Activated CD4-positive, alpha-beta memory T cell treated with anti-CD3 and anti-CD28 coated beads for 36 hours (primary cell): Measurements from ENCODE around the gene PKD1L1. TPM values are rescaled to one million over a fixed set of nuclear protein-coding genes. Genes with fewer than 3 reads are reported as not detected.

Experiments used
- CTCF ChIA-PET: fragments of 350-600 bp; sonication (Branson Sonifier 250); formaldehyde crosslinking; loops from one replicate; lab custom pipeline; 2021; ENCODE audit warnings: antibody characterized with exemption, inconsistent platforms; lab: Charles Lee
- POLR2A ChIA-PET: fragments of 350-600 bp; sonication (Branson Sonifier 250); formaldehyde crosslinking; loops from one replicate; lab custom pipeline; 2021; ENCODE audit warnings: antibody characterized with exemption; lab: Charles Lee
- DNase-seq: peaks from one replicate; pipeline ENCODE4 v3.0.0-alpha.2; 2020
- H3K27ac Mint-ChIP-seq: one replicate; pipeline ENCODE4 v1.8.0; 2021; ENCODE audit warnings: mixed read lengths
- H3K27me3 Mint-ChIP-seq: one replicate; pipeline ENCODE4 v1.8.0; 2021; ENCODE audit warnings: mixed read lengths
- H3K36me3 Mint-ChIP-seq: one replicate; pipeline ENCODE4 v1.8.0; 2021; ENCODE audit warnings: mixed read lengths
- H3K4me1 Mint-ChIP-seq: one replicate; pipeline ENCODE4 v1.8.0; 2021; ENCODE audit warnings: low read depth, mixed read lengths
- H3K4me3 Mint-ChIP-seq: one replicate; pipeline ENCODE4 v1.8.0; 2021; ENCODE audit warnings: mild to moderate bottlenecking, mixed read lengths
- H3K9me3 Mint-ChIP-seq: one replicate; pipeline ENCODE4 v1.8.0; 2021; ENCODE audit warnings: mixed read lengths
- intact Hi-C: fragments of 100-400 bp; cut with micrococcal nuclease; formaldehyde crosslinking; loops from one replicate; pipeline ENCODE4 v1.15.1; 2023
- total RNA-seq, 2 experiments: library from RNA; stranded (reverse); gene quantifications; one replicate each; pipeline ENCODE4 v1.2.3, GENCODE V29; 2021

Gene PKD1L1
- total RNA-seq, 2 experiments from 2014 or later = 0.17 to 0.19 TPM

DNA sequence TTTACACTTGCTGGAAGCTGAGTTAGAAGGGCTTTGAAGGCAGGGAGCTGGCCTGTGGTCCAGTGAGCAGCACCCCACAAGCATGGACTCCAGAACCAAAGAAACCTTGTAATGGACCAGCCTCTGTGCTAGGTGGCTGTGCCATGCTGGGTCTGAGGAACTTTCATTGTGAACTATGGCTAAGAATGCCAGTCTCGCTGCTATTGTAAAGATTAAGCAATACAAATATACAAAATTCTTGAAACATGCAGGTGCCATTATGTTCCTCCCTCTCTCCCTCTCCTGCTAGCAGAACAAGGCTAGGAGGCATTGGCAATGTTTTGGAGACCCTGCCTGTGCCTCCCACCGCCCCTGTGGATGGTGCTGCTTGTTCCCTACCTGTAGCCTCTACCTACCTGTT is 105.0 kb downstream of the PKD1L1 start:
- H3K27ac Mint-ChIP-seq = no peak overlapping the region
- no peaks in the 10 kb centered on the region for H3K4me1 Mint-ChIP-seq
- no peaks in the 10 kb centered on the region for H3K27me3 Mint-ChIP-seq
- H3K4me3 Mint-ChIP-seq = no peak overlapping the region
- no peaks in the 10 kb centered on the region for H3K9me3 Mint-ChIP-seq
- intact Hi-C loops = no loop called here
- H3K36me3 Mint-ChIP-seq = no peaks in the 10 kb centered on the region
- CTCF ChIA-PET = no interaction called here
- POLR2A ChIA-PET = no interaction called here
- DNase-seq = no peak

DNA sequence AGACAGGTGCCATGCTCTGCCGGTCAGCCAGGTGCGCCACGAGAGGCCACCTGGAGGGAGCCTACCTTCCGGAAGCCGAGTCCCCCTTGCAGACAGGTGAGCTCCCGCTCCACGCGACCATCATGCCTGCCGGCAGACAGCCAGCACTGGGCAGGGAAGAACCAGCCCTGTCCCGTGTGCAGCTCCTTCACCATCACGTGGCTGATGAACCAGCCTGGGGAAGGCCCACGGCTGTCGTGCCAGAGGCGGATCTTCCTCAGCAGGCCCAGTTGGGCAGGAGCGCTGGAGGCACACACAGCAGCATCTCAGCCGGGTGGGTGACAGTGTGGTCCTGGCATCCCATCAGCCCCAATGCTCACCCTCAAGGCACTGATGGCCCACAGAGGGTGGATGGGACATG is 108.9 kb downstream of the PKD1L1 start:
- intact Hi-C loops = no loop called here
- H3K4me1 Mint-ChIP-seq = no peaks in the 10 kb centered on the region
- no peaks in the 10 kb centered on the region for H3K36me3 Mint-ChIP-seq
- no peaks in the 10 kb centered on the region for H3K27me3 Mint-ChIP-seq
- no peak overlapping the region for H3K4me3 Mint-ChIP-seq
- DNase-seq = no peak
- ChIA-PET CTCF (no interaction called here), POLR2A (no interaction called here)
- no peak overlapping the region for H3K27ac Mint-ChIP-seq
- no peaks in the 10 kb centered on the region for H3K9me3 Mint-ChIP-seq

DNA sequence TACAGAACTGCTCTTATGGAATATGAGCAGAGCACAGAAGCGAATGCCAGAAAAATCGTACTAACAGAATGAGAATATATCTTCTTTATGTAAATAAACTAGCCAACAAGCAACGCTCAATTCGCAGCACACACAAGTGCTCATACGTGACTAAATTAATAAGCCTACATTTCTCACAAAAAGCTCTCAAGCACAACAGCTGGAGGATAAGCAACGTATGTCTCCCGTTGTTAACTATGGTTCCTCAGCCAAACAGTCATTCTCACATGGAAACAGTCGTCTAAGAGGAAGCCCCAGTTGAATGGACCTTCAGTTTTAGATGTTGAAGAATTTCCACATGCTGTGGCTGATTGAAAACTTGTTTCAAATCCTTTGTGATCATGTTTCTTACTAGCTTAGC is 110.4 kb downstream of the PKD1L1 start:
- CTCF ChIA-PET = no interaction called here
- Mint-ChIP-seq H3K4me1 (no peaks in the 10 kb centered on the region), H3K27ac (no peak overlapping the region), H3K4me3 (no peak overlapping the region), H3K36me3 (no peaks in the 10 kb centered on the region), H3K27me3 (no peaks in the 10 kb centered on the region), H3K9me3 (no peaks in the 10 kb centered on the region)
- POLR2A ChIA-PET = no interaction called here
- intact Hi-C loops = no loop called here
- DNase-seq = no peak

DNA sequence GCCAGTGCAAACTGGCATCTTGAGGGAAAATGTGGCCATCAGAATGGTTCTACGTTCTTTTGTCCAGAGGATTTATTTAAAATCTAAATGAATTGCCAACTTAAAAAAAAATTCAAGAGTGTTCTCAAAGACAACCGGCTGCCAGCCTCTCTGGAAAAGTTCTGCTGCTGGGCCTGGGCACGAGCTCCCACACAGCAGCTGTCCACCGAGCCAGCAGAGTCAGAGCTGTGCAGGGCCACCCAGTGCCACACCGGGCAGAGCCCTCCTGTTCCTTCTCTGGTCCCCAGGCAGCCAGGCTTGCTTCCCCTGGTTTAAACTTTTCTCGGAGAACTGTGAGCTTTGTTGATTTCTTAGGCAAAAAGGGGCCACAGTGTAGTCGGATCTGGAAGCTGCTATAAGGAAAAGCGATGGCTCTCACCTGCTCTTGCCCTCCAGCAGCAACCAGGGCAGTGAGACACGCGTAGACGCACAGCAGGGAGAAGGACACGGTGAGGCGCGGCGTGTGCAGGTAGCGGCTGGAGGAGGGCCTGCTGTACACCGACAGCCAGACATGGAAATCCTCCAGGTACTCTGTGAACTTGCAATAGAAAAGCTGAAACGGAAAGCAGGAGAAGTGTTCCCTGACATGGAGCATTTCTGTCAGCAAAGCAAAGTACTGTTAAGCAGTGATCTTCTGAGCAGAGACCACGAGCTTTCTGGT is 111.6 kb downstream of the PKD1L1 start:
- Mint-ChIP-seq H3K27me3 (no peaks in the 10 kb centered on the region), H3K4me1 (no peaks in the 10 kb centered on the region), H3K4me3 (no peak overlapping the region), H3K9me3 (no peaks in the 10 kb centered on the region), H3K36me3 (no peaks in the 10 kb centered on the region), H3K27ac (no peak overlapping the region)
- no peak for DNase-seq
- intact Hi-C loops = no loop called here
- CTCF ChIA-PET = no interaction called here
- POLR2A ChIA-PET = no interaction called here

DNA sequence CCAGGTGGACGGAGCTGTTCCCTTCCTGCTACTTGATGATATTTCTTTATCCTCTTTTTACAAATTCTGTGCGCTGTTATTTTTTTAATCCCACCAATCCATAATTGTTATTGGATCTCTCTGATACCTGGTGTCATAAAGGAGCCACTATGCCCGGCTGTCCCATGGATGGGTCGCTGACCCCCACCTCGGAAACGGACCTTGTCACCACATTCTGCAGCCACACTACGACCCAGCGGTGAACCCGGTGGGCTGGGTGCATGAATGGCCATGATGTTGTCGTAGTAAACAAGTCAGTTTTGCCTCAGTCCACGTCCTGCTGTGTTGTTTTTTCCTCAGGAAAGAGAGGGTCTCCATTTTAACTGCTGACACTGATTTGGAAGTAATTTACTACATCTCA is 112.2 kb downstream of the PKD1L1 start:
- H3K27ac Mint-ChIP-seq = no peak overlapping the region
- H3K27me3 Mint-ChIP-seq = no peaks in the 10 kb centered on the region
- intact Hi-C loops = no loop called here
- POLR2A ChIA-PET = no interaction called here
- CTCF ChIA-PET = no interaction called here
- H3K4me3 Mint-ChIP-seq = no peak overlapping the region
- H3K4me1 Mint-ChIP-seq = no peaks in the 10 kb centered on the region
- H3K9me3 Mint-ChIP-seq = no peaks in the 10 kb centered on the region
- DNase-seq = no peak
- no peaks in the 10 kb centered on the region for H3K36me3 Mint-ChIP-seq

DNA sequence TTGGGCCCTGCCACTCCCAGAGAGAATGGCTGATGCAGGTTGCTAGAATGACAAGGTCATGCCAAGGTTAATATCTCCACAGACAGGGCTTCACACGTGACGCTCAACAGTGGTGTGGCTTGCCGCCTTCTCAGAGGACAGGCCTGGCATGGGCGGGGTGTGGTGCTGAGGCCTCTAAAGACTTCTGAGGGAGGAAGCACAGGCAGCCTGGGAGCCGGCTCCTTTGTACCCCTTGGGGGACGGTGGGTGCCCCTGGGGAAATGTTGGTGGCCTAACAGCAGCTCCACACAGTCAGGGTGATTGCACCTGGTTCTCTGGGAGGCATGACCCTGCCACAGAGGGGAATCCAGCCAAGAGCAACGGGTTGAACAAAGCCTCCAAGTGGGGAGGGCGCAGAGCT is 115.1 kb downstream of the PKD1L1 start:
- ChIA-PET POLR2A (no interaction called here), CTCF (interaction anchor here (1.2 kb wide), 1 partner anchor 14 kb away, joined by 3 read pairs; no protein-coding TSS in a partner anchor)
- Mint-ChIP-seq H3K27me3 (no peaks in the 10 kb centered on the region), H3K4me3 (no peak overlapping the region), H3K9me3 (no peaks in the 10 kb centered on the region), H3K36me3 (no peaks in the 10 kb centered on the region), H3K27ac (no peak overlapping the region), H3K4me1 (no peaks in the 10 kb centered on the region)
- intact Hi-C loops = no loop called here
- no peak for DNase-seq

DNA sequence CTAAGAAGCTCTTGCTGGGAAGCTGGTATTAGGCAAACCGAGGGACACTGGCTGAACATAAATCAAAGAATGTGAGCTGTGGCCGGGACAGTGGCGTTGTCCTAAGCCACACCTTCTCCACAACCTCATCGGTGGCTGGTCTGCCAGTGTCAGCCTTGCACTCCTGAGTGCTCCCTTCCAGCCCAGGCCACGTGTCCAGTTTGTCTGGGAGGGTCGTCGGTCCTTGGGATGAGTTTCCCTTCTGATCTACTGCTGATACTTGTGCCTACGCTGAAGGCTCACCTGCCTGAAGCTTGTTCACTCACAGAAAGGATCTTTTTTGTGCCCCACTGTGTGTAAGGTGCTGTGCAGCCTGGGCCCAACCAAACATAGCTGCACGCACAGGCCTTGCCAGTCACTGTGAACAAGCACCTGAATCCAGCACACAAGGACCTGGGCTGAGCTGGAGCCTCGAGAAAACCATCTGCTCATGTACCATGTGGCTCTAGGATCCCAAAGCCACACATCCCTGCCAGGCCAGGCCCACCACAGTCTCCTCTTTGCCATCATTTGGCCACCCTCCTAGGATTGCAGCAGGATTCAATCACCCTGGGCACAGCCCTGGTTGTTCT is 116.1 kb downstream of the PKD1L1 start:
- intact Hi-C loops = no loop called here
- DNase-seq = no peak
- H3K9me3 Mint-ChIP-seq = no peaks in the 10 kb centered on the region
- no peaks in the 10 kb centered on the region for H3K27me3 Mint-ChIP-seq
- POLR2A ChIA-PET = no interaction called here
- no peaks in the 10 kb centered on the region for H3K4me1 Mint-ChIP-seq
- H3K4me3 Mint-ChIP-seq = no peak overlapping the region
- no peak overlapping the region for H3K27ac Mint-ChIP-seq
- no peaks in the 10 kb centered on the region for H3K36me3 Mint-ChIP-seq
- CTCF ChIA-PET = no interaction called here

DNA sequence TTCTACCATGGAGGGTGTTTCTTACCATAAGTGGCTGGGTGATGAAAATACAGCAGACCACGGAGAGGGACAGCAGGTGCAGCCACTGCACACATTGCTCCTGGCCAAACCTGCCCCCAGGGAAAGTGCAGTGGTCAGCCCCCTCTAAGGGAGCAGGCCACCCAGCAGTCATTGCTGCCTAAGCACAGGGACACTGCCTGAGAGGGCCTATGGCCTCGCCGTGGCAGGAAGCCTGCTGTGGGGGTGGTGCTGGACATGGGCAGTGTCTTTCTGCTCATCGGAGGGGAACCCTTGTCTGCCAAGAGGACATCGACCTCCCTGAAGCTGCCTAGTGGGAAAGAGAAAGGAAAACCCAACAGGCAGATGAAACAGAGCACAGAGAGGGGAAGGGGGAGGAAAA is 118.3 kb downstream of the PKD1L1 start:
- no peak overlapping the region for H3K27ac Mint-ChIP-seq
- DNase-seq = no peak
- no peaks in the 10 kb centered on the region for H3K36me3 Mint-ChIP-seq
- no peaks in the 10 kb centered on the region for H3K27me3 Mint-ChIP-seq
- POLR2A ChIA-PET = no interaction called here
- H3K4me1 Mint-ChIP-seq = no peaks in the 10 kb centered on the region
- no peaks in the 10 kb centered on the region for H3K9me3 Mint-ChIP-seq
- CTCF ChIA-PET = no interaction called here
- intact Hi-C loops = no loop called here
- H3K4me3 Mint-ChIP-seq = no peak overlapping the region

DNA sequence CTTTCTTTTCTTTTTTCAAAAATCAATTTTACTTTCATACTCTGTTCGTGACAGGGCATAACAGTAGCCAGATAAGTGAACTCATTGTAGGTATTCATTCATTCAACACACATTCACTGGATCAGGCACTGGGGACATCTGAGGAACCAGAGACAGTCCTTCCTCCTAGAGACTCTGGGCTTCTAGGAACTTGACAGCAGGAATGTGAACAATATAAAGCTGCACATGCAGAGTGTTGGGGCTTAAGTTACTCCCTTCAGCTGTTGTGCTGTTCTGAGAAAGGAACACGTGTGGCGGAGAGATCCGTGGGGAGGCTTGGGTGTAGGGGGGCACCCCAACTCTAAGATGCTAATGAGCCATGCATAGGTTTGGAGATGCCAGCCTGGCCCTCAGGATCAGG is 120.4 kb downstream of the PKD1L1 start:
- intact Hi-C loops = no loop called here
- Mint-ChIP-seq H3K27me3 (no peaks in the 10 kb centered on the region), H3K27ac (no peak overlapping the region), H3K36me3 (no peaks in the 10 kb centered on the region), H3K4me1 (no peaks in the 10 kb centered on the region), H3K4me3 (no peak overlapping the region), H3K9me3 (no peaks in the 10 kb centered on the region)
- ChIA-PET POLR2A (no interaction called here), CTCF (no interaction called here)
- no peak for DNase-seq

DNA sequence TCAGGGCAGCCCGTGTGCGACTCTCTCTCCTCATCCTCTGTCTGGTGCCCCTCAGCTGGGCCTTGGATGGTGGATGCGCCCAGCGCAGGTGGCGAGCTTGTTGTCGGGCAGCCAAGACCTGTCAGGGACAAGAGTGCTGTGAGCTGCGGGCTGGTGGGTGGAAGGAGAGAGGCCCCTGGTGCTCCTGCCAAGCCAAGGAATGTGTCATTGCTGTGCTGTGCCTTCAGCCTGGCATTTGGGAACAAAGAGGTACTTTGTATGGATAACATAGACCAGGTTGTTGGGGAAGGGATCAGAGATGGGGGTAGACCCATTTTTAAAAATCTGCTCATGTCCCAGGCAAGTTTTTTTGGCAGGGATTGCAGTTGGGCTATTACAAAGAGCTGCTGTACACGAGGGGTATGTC is 120.9 kb downstream of the PKD1L1 start:
- intact Hi-C loops = no loop called here
- Mint-ChIP-seq H3K27ac (no peak overlapping the region), H3K9me3 (no peaks in the 10 kb centered on the region), H3K36me3 (no peaks in the 10 kb centered on the region), H3K4me3 (no peak overlapping the region), H3K27me3 (no peaks in the 10 kb centered on the region), H3K4me1 (no peaks in the 10 kb centered on the region)
- DNase-seq = no peak
- POLR2A ChIA-PET = no interaction called here
- CTCF ChIA-PET = interaction anchor here (1.0 kb wide), 1 partner anchor 118 kb away, joined by 3 read pairs; no protein-coding TSS in a partner anchor

DNA sequence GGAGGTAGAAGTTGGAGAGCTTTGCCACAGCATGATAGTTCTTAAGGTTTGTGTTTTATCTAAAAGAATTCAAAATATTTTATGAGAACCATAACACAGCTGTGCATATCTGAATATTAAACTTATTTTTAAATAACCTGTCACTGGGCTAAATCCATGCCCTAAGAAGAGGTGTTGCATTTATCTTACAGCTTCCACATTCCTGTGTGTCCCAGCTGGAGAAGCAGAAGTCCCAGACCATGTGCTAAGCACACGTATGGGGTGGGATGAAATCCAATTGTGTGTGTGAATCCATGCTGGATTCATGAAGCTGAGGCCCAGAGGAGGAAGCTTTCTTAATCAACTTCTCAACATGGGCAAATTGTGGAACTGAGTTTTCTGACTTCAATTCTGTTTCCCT is 121.5 kb downstream of the PKD1L1 start:
- intact Hi-C loops = no loop called here
- H3K27ac Mint-ChIP-seq = no peak overlapping the region

DNA sequence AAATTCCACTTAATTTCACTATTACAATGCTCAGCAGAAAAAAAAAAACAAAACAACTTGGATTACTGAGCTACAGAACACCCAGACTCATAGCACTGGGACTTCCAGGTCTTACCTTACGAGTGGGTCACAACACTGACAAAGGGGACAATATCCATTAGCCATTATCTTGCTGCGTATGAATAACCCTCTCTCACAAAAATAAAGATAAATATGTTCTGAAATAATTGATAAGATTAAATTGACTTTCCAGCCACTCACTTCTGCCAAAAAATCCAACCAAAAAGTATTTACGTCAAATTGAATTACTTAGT is 128.7 kb downstream of the PKD1L1 start:
- Mint-ChIP-seq H3K36me3 (no peaks in the 10 kb centered on the region), H3K4me3 (no peak overlapping the region), H3K27ac (no peak overlapping the region), H3K4me1 (no peaks in the 10 kb centered on the region), H3K9me3 (no peaks in the 10 kb centered on the region), H3K27me3 (no peaks in the 10 kb centered on the region)
- intact Hi-C loops = no loop called here
- ChIA-PET POLR2A (no interaction called here), CTCF (interaction anchor here (0.8 to 2.2 kb wide), 7 partner anchors 9 to 553 kb away, joined by 3 to 13 read pairs (median 3); no protein-coding TSS in a partner anchor)
- no peak for DNase-seq

More for the DNA sequence above, 121.5 kb downstream of the PKD1L1 start:
- DNase-seq = no peak
- Mint-ChIP-seq H3K27me3 (no peaks in the 10 kb centered on the region), H3K9me3 (no peaks in the 10 kb centered on the region), H3K4me3 (no peak overlapping the region), H3K4me1 (no peaks in the 10 kb centered on the region), H3K36me3 (no peaks in the 10 kb centered on the region)
- ChIA-PET POLR2A (no interaction called here), CTCF (interaction anchor here (0.9 to 1.0 kb wide), 2 partner anchors 118 to 561 kb away, joined by 3 to 4 read pairs; no protein-coding TSS in a partner anchor)
